Endothelial cell of hepatic sinusoid (primary cell): ENCODE measurements around the gene PXMP2.
"Not testable (repeated sequence)": the region's sequence is repeated elsewhere in the genome, so short reads cannot be mapped to it uniquely, and the experiment has no call there.

Experiments
- in situ Hi-C: cut with HindIII; loops from 2 replicates; pipeline ENCODE4 v1.10.0; 2017; ENCODE audit warnings: low sequenced_read_pairs

Gene PXMP2

GRCh38 chr12:132741620-132742019 is 54.2 kb downstream of the PXMP2 start:
- in situ Hi-C loops: no loop called here

DNA sequence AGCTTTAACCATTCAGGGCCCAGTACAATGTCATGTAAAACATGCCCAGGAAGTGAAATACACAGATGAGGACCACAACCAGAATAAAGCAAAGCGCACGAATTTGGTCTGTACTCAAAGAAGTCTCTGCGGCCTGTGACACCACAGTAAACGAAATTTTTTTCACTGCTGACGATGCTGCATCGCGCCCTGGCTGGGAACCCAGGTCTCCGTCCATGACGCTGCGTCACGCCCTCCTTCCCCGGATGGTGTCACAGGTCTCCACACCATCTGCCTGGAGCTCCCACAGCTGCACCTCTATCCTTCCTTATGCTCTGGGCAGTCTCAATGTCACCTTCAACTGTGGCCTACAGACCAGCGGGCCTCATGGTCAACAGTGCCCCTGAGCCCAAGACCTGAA is 56.4 kb downstream of the PXMP2 start:
- in situ Hi-C loops: no loop called here

DNA sequence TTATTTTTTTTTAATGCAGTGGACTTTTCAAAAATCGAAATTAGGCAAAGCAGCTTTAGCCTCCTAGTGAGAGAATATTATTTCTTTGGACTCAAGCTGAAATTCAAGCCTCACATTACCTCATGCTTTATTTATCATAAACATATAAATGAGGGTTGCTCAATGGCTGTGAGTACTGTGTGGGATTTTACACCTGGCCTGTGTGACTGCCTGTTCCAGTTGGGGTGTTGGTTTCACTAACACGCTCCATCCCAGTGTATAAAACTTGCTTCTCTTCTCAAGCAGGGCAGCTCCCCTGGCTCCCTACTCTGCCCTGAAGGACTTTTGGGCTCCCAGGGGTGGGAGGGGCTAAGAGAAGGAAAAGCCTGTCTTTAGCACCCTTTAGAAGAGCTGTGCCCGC is 59.2 kb downstream of the PXMP2 start:
- in situ Hi-C loops: no loop called here

- in situ Hi-C loops: no loop called here
Observed at GRCh38 chr12:132747395-132747794, 60.0 kb downstream of the PXMP2 start.

- in situ Hi-C loops: no loop called here
Observed at GRCh38 chr12:132747896-132748295, 60.5 kb downstream of the PXMP2 start.

GRCh38 chr12:132748319-132748718 is 60.9 kb downstream of the PXMP2 start:
- in situ Hi-C loops: no loop called here

DNA sequence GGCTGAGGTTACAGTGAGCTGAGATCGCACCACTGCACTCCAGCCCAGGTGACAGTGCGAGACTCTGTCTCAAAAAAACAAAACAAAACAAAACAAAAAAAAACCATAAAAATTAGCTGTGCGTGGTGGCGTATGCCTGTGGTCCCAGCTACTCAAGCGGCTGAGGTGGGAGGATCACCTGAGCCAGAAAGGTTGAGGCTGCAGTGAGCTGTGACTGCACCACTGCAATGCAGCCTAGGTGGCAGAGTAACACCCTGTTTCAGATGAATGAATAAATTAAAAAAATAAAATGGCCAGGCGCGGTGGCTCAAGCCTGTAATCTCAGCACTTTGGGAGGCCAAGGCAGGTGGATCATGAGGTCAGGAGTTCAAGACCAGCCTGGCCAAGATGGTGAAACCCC is 66.3 kb downstream of the PXMP2 start:
- in situ Hi-C loops: not testable (repeated sequence)

GRCh38 chr12:132754160-132754932 is 67.0 kb downstream of the PXMP2 start:
- in situ Hi-C loops: no loop called here
